Epithelial cell of esophagus (primary cell): ENCODE data around the gene LEKR1.

Experiments used
- DNase-seq: peaks from one replicate; pipeline ENCODE4 v3.0.0; 2010; ENCODE audit warnings: low read depth
- H3K4me3 ChIP-seq: 2 replicates; pipeline ENCODE4 v1.5.1; 2011; ENCODE audit warnings: mild to moderate bottlenecking, low read length, control low read depth
- TF ChIP-seq, protein P1 (sequence below): IDR thresholded peaks from 2 replicates; pipeline ENCODE4 v1.5.1; 2011; ENCODE audit warnings: low read depth, mild to moderate bottlenecking, low read length, control low read depth, inconsistent platforms; ENCODE audit not compliant: insufficient read depth; ENCODE audit errors: missing control alignments

The LEKR1 gene

DNA sequence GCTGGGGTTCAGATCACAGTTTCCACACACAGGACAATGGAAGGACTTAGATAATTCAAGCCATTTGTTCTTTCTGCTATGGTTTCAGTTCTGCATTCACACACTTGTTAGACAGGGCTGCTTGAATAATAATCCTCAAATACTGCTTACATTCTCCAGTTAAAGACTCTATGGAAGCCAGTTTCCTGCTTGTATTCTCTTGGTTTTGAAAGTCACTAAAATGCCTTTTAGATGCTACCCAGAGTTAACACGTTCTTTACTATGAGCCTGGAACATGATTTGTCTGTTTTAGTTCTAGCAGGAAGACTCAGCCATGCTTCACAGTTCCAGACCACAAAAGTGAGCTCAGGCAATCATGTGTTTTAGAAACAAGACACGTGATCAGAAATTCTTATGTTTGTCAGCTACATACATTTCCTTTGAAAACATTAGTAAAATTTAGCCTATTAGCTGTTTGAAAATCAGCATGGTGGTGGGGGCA, 152.4 kb downstream of the LEKR1 start:
- TF ChIP-seq, protein P1, sequence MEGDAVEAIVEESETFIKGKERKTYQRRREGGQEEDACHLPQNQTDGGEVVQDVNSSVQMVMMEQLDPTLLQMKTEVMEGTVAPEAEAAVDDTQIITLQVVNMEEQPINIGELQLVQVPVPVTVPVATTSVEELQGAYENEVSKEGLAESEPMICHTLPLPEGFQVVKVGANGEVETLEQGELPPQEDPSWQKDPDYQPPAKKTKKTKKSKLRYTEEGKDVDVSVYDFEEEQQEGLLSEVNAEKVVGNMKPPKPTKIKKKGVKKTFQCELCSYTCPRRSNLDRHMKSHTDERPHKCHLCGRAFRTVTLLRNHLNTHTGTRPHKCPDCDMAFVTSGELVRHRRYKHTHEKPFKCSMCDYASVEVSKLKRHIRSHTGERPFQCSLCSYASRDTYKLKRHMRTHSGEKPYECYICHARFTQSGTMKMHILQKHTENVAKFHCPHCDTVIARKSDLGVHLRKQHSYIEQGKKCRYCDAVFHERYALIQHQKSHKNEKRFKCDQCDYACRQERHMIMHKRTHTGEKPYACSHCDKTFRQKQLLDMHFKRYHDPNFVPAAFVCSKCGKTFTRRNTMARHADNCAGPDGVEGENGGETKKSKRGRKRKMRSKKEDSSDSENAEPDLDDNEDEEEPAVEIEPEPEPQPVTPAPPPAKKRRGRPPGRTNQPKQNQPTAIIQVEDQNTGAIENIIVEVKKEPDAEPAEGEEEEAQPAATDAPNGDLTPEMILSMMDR = no peak
- DNase-seq = no peak
- H3K4me3 ChIP-seq = no peak overlapping the region

DNA sequence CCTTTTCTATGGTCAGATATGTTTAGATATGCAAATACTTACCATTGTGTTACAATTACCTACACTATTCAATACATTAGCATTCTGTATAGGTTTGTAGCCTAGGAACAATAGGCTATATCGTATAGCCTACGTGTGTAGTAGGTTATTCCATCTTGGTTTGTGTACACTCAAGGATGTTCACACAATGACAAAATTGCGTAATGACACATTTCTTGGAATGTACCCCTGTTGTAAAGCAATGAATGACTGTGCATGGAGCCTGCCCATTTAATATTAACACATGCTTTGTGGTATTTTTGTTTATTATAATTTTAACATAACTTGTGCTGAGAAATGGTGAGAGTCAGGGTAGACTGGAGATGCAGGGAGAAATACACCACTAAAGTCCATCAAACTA, 154.9 kb downstream of the LEKR1 start:
- H3K4me3 ChIP-seq = no peak overlapping the region
- DNase-seq = no peak
- TF ChIP-seq, protein P1 = no peak

DNA sequence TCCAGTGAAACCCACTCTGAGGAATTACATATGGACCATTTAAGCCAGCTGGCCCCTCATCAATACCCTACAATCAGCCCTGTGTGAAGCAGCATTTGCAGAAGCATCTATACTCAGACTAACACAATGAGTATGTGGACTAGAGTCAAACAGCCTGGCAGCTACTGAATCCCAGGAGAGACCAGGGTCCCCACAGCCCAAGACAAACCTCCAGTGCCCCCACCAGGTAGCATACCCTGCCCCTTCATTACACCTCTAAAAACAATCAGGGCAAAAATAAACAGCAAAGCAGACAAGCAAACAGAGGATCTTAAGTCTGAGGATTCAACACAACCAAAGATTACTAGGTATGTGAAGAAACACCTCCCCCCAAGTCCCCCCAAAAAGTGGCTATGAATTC, 157.4 kb downstream of the LEKR1 start:
- DNase-seq = no peak
- TF ChIP-seq, protein P1 = no peak
- no peak overlapping the region for H3K4me3 ChIP-seq

DNA sequence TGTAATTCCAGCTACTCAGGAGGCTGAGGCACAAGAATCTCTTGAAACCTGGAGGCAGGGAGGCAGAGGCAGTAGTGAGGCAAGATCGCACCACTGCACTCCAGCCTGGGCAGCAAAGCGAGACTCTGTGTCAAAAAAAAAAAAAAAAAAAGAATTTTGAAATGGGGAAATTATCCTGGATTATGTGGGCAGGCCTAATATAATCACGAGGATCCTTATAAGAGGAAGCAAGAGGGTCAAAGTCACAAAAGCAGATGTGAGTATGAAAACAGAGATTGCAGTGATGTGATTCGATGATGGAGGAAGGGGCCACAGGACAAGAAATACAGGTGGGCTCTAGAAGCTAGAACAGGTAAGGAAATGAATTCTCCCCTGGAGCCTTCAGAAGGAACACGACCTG, 159.6 kb downstream of the LEKR1 start:
- TF ChIP-seq, protein P1 = no peak
- DNase-seq = no peak

DNA sequence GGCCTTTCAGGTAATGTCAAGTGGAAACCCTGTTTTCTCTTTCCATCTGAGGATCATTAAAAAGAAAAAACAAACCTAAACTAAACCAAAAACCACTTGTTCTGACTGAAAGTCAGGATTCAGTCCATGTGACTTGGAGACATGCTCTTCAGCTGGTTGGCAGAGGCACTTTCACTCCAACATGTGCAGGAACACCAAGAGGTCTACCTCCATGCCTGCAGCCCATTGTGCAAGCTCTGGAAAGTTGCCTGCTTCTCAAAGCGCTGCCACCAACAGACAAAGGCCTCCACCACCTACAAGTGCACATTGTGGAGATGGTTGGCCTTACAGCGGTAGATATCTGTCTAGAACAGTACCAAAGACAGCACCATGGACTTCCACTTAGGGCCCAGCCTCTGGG, 161.8 kb downstream of the LEKR1 start:
- no peak for DNase-seq
- TF ChIP-seq, protein P1 = no peak
- H3K4me3 ChIP-seq = no peak overlapping the region

More for the DNA sequence above, 159.6 kb downstream of the LEKR1 start:
- no peak overlapping the region for H3K4me3 ChIP-seq

DNA sequence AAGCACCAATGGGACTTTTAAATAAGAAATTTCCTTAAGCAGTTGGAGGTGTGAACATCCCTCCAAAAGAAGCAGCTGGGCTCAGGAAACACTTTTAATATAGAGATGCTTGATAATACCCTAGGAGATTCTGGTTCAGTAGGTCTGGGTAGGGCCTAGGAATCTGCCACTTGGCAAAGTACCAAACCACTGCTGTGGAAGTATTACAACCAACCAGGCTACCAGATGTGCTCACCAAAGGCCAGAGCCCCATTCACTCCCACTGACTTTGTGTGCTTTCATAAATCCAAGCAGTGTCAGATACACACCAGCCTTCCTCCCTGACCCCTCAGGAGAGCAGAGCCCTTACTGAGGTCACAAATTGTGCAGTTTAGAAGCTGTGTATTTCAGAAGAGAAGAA, 171.2 kb downstream of the LEKR1 start:
- TF ChIP-seq, protein P1 = no peak
- peak; percentile 19 for DNase-seq
- no peak overlapping the region for H3K4me3 ChIP-seq

DNA sequence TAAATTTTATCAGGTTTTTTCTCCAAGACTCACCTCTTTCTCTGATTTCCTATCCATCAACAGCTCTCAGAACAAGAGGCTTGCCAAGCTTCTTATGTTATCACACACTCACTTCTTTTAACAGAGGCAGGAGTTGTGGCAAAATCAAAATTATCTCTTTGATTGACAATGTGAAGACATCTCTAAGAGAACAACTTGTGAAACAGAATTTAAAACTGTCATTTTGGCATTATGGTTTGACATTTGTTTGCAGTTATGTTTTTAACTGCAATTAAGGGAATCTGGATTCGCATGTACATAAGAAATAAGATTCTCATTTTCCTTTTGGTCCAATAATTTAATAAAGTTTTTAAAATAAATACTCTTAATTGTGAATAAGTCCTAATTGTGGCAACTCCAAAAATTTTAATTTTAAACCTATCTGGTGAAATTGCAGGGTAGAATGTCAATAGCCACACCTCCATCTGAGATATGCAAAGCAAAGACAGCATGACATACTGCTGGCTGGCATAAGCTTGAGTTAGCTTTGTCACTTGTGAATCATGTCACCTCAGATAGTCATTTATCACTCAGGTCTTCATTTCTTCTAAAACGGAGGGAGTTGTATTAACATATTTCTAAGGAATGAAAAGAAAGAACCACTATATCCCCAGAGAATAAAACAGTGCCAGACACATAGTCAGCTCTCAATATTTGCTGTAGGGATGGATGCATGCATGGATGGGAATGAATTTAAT, 175.2 kb downstream of the LEKR1 start:
- no peak overlapping the region for H3K4me3 ChIP-seq
- TF ChIP-seq, protein P1 = no peak
- no peak for DNase-seq
